ENCODE results near the gene BMPR1A.

GRCh38 chr10:86954681-86955500 lies 198.5 kb downstream of the BMPR1A start:
- TF ChIP-seq CTCF (optimal IDR thresholded peaks at IDR 0.05 in 1 of 3, IDR thresholded peaks at IDR 0.05 in 1 of 3, conservative IDR thresholded peaks at IDR 0.05 in 1 of 3; ENCODE audit: extremely low read depth in 1 of 3, insufficient read depth in 2 of 3, low read length in 3 of 3) (no peak), EZH2 (IDR thresholded peaks at IDR 0.05; ENCODE audit: low read length) (no peak)
